NCI-H1092 treated with DMSO at 0.1 percent for 48 hours (cell line): ENCODE results near the gene ZNF414.

ENCODE experiments used
- DNase-seq: peaks from one replicate; lab custom pipeline; 2025; lab: John Stamatoyannopoulos, UW

Gene ZNF414

DNA sequence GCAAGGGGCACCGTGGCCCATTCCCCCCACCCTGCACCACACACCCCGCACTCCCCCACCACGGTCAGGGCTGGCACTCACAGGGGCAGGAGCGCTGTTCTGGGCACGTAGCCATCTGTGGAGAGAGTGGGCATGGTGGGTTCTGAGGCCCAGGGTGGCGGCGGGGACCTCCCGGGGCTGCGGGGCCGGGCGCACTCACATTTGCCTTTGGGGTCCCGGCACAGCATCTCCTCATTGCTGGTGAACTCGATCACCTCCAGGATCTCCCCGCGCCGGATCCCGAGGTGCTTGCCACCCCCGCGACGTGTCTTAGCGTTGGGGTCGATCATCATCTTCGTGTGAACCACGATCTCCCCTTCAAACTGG, 23.6 kb downstream of the ZNF414 start:
- DNase-seq: no peak

DNA sequence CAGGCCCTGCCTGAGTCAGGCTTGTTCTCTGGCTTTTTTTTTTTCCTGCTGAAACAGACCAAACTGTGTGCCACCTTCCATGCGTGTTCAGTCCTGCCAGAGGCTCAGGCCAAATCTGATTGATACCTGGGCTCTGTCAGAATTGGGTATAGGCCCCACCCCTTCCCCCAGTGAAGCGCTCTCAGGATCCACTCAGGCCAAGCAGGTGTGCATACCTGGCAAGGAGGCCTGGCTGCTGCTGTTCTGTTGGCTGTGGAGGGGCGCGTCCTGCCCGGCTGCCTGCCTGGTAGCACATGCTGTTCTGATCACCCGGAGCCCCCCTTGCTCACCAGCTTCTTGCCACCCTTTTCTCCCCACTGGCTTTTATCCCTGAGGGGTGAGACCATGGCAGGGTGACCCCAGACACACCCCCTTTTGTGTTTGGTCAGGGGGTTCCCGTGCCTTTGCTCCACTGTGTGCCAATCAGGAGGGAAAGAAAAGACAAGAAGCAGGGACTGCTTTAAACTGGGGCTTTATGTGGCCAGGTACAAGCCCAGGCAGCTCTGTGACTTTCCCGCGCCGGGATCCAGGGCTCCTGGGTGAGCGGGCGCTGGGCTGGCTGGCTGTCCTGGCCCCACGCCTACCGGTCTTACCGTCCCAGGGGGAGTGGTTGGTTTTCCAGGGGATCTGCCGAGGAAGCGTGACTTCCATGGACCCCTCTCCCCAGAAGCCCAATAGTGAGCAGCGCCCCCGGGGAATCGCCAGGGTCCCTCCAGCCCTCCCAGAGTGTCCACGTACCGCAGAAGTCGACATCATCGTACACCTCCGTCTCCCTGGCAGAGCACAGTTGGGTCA, 24.2 kb downstream of the ZNF414 start:
- DNase-seq: no peak

DNA sequence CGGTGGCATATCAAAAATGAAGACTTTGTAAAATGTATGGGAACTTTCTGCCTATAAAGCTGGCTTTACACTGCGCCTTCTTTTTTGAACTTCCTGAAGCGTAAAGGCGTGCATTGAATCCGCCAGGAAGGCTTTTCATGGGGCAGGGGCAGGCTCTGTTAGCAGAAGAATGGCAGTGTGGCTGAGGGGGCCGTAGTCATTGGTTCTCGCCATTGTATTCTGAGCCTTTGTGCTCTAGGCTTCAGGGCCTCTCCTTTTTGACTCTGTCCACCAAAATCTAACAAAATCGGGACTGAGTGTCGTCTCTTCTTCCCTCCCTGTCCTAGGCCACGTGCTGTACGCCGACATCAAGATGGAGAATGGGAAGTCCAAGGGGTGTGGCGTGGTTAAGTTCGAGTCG, 25.6 kb downstream of the ZNF414 start:
- no peak for DNase-seq

DNA sequence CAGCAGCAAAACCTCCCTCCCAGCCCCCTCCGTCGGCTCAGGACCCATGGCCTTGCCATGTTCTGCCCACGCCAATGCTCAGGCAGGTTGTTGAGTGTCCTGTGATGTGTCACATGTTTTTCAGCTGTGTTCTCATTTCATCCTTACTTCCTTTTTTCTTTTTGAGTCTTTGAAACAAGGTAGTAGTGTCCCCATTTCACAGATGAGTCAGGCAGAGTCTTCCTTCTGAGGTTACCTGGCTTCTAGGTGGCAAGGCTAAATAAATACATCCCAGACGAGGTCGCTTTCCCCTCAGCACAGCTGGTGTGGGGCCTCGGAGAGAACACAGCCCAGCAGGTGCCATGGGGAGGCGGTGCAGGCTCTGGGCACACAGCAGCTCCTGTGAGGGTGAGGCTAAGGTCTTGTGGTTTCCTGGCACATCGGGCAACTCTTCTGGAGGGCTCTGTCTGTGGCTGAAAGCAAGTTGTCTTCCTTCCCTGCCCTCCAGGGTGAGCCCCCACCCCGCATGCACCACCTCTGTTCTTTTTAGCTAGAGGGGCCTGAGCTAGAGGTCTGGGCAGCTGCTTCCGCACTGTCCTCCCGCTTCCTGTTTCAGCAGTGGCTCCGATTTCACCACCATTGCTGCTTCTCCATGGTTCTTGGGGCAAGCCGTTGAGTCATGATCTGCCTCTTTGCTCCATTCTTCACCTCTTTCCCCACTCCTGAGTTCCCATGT, 26.7 kb downstream of the ZNF414 start:
- no peak for DNase-seq

DNA sequence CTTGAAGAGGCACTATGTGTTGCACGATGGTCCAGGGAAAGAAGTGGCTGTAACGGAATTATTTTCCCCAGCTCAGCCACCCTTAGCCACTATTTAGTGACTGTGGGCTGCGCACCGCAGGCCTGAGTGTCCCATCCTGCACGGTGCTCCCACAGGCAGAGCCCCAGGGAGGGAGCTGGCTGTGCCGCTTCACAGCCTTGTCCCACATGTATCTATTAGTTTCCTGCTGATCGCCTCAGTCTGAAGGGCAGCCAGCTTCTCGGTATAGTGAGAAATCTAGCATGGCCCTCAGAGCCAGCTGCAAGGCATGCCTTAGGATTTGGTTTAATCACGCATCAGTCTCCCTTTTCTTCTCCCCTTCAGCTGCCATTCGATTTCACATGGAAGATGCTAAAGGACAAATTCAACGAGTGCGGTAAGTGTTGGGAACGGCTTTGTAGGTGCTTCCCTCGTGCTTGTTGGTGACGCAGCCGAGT, 27.3 kb downstream of the ZNF414 start:
- no peak for DNase-seq

DNA sequence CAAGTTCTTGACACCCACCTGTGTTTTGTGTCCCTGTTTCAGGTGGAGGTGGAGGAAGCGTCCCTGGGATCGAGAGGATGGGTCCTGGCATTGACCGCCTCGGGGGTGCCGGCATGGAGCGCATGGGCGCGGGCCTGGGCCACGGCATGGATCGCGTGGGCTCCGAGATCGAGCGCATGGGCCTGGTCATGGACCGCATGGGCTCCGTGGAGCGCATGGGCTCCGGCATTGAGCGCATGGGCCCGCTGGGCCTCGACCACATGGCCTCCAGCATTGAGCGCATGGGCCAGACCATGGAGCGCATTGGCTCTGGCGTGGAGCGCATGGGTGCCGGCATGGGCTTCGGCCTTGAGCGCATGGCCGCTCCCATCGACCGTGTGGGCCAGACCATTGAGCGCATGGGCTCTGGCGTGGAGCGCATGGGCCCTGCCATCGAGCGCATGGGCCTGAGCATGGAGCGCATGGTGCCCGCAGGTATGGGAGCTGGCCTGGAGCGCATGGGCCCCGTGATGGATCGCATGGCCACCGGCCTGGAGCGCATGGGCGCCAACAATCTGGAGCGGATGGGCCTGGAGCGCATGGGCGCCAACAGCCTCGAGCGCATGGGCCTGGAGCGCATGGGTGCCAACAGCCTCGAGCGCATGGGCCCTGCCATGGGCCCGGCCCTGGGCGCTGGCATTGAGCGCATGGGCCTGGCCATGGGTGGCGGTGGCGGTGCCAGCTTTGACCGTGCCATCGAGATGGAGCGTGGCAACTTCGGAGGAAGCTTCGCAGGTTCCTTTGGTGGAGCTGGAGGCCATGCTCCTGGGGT, 28.2 kb downstream of the ZNF414 start:
- DNase-seq: no peak

DNA sequence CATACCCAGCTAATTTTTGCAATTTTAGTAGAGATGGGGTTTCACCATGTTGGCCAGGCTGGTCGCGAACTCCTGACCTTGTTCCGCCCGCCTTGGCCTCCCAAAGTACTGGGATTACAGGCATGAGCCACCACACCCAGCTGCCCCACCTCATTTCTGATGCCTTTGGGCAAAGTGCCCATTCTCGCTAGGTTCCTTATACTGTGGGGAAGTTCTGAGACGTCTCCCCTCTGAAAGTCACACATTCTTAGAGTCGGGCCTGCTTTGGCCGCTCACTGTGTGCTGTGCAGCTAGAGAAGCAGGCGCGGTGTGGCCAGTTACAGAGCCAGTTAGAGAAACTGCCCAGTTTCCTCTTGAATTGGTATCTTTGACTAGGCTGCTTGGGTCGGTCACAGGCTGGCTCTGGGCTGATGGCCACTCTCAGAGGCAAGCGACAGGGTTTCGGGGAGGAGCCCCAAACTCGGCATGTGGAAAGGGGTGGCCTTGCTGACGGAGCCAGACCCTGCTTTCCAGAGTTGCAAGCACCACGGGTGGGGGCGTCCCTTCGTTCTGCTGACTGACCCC, 29.6 kb downstream of the ZNF414 start:
- no peak for DNase-seq

DNA sequence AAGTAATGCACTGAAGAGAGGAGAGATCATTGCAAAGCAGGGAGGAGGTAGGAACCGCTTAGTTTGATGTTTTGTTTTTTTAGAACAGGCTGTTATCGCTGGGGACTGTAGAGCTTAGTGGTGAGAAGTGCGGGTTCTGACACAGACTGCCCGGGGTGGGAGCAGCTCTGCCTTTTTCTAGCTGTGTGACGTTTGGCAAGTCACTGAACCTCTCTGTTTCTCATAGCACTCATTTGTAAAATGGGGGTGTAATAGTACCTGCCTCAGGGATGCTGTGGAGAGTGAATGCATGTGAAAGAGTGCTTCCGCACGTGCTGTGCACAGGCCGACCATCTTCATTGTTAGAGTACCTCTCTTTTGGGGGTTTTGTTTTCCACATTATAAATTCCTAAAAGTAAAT, 30.8 kb downstream of the ZNF414 start:
- DNase-seq: no peak

DNA sequence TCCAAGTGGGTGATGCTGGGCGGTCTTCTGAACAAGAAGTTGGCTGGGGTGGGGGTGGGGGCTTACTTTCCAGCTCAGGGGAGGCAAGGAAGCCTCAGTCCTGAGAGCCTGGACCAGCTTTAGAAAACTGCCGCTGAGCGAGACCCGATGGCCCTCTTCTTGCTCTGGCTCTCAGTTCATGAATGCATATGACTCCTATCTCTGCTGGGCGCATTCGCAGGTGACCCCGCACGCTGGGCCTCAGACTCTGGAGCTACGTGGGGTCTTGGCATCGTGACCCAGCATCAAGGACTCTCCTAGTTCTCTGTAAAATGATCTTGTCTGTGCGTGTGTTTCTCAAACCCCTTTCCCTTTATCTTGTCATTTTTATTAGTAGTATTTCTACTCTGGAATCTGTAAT, 31.3 kb downstream of the ZNF414 start:
- DNase-seq: no peak

DNA sequence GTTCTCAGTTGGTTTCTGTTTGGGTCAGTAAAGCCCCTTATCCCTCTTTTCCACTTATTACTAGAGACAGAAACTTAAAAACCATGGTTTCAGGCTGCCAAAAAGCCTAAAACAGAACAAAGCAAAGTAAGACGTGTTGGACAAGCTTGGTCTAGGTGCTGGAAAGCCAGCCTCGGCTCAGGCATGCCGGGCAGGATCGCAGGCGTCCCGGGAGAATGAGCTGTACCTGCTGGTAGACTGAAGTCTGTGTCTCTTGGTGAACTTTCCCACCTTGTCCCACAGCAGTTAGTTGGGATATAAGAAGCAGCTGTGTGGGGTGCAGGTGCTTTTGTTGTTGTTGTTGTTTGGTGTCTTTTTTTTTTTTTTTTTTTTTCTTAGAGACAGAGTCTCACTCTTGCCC, 32.4 kb downstream of the ZNF414 start:
- DNase-seq: no peak

DNA sequence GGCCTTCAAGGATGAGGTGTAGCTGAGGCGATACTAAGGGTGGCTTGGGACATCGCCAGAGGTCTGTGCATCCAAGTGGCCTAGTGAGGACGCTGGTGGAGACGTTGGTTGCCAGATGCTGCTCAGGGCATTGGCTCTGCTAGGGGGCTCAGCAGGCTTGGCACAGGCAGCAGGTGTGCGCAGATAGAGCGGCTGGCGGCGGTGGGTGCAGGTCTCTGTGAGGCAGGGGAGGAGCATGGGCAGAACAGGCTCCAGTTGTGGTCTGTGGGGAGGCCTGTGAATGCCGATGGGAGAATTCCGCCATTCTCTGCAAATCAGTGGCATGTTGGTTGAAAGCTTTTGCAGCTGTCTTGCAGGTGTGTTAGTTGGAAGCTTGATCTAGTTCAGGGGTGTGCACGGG, 32.8 kb downstream of the ZNF414 start:
- no peak for DNase-seq

DNA sequence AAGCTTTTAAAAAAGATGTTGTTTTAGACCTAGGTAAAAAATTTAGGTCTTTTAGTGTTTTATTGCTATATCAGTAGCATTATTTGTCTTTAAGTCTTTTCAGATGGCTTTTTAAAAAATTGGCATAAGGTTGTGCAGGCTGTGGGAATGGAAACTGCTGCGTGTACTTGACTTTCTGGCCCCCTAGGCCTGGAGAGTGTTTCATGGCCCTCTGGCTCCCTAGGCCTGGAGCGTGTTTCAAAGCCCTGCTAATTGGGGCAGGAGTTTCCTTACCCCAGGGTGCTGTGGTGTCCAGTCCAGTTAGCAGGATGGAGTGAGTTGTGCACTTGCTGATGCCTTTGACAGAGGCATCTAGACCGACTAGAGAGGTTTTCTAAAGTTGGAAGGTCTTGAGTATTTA, 35.4 kb downstream of the ZNF414 start:
- DNase-seq: no peak

DNA sequence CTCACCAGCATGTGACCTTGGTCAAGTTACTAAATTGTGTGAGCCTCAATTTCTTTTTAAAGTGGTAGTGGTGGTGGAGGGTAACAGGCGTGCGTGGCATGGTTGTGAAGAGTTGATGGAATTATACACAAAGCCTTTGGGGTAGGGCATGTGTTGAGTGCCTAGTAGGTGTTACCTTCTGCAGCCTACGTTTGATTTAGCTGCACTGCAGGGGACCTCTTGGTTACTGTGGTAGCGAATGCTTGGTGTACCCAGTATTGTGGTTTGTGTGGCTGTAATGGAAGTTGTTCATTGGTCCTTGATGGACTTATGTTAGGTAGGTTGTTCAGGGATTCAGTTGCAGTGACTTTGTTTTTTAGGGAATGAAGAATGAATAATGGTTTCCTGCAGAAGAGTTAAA, 36.1 kb downstream of the ZNF414 start:
- no peak for DNase-seq

DNA sequence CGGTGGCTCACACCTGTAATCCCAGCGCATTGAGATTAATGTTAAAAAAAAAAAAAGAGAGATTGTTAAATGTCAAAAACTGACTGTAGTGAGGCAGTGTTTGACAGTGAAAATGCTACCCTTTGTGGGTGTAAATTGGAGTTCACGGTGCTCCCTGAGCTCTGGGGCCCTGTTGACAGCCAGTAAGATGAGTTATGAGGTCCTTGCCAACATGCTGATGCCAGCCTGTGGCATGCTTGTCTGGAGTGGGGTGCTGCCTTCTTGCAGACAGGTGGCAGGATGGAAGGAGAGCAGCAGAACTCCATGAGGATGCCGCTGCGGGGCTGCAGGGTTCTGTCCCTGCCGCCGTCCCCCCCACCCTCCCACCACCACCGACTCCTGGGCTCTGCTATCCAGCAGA, 37.4 kb downstream of the ZNF414 start:
- no peak for DNase-seq

DNA sequence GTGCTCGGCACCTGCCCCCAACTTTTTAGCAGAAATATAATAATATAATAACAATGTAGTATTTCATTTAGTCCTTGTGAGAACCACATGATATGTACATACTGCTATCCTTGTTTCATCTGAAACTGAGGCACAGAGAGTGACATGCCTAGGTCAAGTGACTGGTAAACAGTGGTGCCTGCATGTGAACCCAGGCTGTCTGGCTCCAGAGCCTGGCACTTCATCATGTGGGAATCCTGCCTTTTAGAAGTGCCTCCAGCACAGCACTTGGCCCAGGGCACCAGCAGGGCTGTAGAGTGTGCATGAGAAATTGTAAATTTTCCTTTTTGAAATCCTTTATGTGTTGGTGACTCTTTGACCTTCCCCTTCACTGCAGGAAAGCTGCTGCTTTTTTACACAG, 39.0 kb downstream of the ZNF414 start:
- DNase-seq: no peak

DNA sequence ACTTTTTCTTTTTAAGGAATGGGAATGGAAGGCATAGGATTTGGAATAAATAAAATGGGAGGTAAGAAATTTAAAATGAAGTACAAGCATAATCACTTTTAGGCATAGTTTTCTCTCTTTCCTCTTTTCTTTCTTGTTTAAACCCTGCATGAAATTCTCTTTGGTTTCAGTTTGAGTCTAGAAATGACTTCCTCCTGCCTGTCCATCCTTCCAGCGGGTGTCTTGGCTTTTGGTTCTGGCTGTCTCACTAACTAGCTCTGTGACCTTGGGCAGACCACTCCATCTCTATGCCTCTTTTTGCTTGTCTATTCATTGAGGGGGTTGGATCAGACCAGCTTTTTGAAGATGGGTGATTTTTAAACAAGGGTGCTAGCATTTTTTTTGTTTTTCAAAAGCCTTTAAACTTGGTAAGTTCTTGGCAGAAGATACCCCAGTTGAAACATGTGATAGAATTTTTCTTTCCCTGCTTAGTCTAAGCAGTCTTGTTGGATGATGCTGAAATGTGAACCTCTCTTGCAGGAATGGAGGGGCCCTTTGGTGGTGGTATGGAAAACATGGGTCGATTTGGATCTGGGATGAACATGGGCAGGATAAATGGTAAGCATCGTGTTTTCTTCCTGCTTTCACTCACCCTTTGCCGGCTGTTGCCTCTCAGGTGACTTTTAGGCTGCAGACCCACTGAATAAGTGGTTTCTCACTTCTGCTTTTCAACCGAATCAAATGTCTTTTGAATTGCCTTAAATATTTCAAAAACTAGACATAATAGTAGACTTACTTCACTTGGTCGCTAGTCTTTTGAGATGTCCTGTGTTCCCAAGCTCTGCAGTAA, 40.1 kb downstream of the ZNF414 start:
- DNase-seq: no peak

DNA sequence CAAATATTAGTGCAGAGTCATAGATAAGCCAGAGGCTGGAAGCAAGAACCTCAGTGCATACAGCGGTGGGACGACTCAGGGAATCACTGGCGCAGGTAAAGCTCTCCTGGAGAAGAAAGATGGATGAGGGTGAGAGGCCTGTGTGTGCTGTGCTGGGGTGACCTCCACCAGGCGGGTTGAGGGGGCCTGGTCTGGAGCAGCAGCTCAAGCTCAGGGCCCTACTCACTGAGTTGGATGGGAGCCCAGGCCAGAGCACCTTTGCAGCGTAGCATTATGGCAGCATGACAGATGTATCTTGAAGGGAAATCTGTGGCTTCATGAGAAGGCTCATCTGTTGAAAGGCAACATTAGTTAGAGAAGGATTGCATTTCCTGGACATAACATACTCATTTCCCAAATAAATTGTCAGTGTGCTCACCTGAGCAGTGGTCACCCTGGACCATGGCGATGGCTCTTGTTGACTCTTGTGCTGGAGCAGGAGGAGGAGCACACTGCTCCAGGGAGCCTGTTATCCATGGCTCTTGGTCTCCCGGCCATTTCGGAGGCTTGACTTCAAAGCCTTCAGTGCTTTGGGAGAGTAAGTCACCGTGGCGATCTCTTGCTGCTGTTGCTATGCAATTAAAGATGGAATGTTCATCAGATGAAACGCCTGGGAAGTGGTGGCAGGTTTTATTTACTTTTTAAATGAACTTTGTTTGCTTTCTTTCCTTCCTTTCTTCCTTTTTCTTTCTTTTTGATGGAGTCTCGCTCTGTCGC, 44.2 kb downstream of the ZNF414 start:
- no peak for DNase-seq

DNA sequence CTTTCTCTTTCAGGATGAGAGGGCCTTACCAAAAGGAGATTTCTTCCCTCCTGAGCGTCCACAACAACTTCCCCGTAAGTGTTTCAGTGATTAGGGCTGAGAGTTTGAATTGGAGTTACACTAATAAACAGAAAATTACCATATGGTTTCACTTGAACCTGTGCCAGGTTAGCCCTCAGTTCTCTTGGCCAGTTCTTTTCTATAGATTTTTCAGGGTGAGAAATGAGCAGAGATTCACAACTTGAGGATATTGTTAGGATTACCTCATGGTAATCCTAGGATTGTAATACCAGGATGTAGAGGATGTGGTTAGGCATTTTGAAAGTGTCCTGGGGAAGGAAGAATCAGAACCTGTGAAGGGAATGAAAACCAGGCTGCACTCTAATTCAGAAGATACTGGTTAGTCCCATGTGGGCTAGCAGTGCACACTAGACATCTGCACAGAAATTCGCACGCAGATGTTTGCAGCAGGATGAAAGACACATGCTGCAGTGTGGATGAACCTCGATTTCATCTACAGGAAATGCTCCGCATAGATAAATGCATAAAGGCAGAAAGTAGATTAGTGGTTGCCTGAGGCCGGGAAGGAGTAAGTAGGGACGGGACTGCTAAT, 45.1 kb downstream of the ZNF414 start:
- no peak for DNase-seq

DNA sequence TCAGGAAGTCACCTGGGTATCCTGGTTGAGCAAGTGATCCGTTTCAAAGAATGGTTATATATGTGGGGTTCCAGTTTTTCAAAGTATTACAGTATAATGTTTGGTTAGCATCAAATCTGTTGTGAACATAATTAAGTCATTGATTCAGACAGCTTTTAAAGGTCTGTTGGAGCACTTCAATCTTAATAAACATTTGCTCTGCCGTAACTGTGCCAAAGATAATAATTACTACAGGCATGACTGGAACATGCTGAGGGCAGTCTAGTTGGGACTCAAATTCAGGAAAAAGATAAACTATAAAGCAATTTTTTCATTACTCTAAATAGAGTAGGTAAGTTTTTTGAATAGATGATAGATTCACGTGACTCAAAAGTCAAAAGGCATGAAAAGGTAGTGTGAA, 45.8 kb downstream of the ZNF414 start:
- no peak for DNase-seq

DNA sequence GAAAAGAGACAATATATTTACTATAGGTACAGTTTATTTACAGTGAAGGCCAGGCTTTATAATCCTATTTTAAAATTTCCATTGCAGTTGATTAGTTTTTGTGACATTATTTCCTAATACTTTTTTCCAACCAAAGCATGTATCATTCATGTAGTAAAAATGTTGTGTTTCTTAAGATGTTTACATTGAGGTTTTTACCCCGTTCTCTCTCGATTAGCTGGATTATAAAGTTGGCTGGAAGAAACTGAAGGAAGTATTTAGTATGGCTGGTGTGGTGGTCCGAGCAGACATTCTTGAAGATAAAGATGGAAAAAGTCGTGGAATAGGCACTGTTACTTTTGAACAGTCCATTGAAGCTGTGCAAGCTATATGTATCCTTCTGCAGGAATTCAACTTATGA, 47.9 kb downstream of the ZNF414 start:
- no peak for DNase-seq
